ENCODE data around the gene MCM9. TPM values are rescaled to one million over a fixed set of nuclear protein-coding genes. Genes with fewer than 3 reads are reported as not detected.

MCM9 gene
- total RNA-seq, 4 donors from 2014 or later: 3.5 to 6.9 (median 5.0) TPM

DNA sequence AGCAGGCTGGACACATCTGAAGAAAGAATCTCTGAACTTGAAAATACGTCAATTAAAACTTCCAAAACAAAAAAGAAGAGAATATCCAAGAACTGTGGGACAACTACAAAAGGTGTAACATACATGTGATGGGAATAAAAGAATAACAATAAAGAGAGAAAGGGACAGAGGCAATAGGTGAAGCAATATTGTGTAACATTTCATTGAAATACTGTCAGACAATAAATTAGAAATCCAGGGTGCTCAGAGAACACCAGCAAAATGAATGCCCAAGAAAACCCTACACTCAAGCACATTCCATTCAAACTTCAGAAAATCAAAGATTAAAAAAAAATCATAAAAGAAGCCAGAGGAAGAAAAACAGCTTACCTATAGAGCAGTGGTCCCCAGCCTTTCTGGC lies 74.6 kb downstream of the MCM9 start:
- Histone ChIP-seq H3K36me3 (no peaks in the 10 kb centered on the region), H3K27ac (no peak overlapping the region), H3K4me3 (no peak overlapping the region), H3K4me1 (peaks cover 22 to 23% of the 10 kb centered on the region in 2 donors), H3K27me3 (no peaks in the 10 kb centered on the region), H3K9me3 (no peaks in the 10 kb centered on the region)
- ATAC-seq: no peak
- no peak for TF ChIP-seq POLR2A (IDR thresholded peaks at IDR 0.05)
- TF ChIP-seq, protein P1, sequence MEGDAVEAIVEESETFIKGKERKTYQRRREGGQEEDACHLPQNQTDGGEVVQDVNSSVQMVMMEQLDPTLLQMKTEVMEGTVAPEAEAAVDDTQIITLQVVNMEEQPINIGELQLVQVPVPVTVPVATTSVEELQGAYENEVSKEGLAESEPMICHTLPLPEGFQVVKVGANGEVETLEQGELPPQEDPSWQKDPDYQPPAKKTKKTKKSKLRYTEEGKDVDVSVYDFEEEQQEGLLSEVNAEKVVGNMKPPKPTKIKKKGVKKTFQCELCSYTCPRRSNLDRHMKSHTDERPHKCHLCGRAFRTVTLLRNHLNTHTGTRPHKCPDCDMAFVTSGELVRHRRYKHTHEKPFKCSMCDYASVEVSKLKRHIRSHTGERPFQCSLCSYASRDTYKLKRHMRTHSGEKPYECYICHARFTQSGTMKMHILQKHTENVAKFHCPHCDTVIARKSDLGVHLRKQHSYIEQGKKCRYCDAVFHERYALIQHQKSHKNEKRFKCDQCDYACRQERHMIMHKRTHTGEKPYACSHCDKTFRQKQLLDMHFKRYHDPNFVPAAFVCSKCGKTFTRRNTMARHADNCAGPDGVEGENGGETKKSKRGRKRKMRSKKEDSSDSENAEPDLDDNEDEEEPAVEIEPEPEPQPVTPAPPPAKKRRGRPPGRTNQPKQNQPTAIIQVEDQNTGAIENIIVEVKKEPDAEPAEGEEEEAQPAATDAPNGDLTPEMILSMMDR (IDR thresholded peaks at IDR 0.05 in 4 of 5, conservative IDR thresholded peaks at IDR 0.05 in 1 of 5): no peak
- intact Hi-C loops (cut with DNase I; ENCODE audit: low total_unique reads): loop anchor here (2.0 kb wide), 1 partner anchor 32 kb away; no protein-coding TSS in a partner anchor
- in situ Hi-C loops (cut with MboI; ENCODE audit: low sequenced_read_pairs in 4 of 4): no loop called here
- DNase-seq: no peak

DNA sequence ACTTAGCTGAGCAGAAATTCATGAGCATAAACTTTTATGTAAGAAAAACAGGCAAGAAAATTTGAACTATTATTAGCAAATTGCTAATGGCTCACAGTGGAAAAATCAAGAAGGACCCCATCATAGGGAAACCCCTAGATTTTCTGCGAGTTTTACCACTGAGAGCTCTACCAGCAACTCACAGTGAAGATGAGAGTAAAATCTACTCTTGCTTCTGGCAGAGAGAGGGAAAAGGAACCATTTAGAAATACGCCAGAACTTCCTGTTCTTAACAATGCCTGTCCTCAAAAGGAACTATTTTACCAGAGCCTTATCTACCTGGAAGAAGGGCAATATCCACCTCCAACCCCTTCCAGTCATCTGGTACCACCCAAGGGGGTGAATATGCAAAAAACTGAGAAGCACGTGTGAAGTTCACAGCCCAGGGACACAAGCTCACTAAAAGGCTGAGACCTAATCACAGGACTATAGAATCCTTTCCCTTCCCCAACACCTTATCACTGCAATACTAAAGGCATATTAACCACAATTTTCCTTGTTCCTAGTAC lies 75.4 kb downstream of the MCM9 start:
- H3K27me3 ChIP-seq: no peaks in the 10 kb centered on the region
- H3K27ac ChIP-seq: no peak overlapping the region
- in situ Hi-C loops (cut with MboI; ENCODE audit: low sequenced_read_pairs in 4 of 4) (no loop called here), intact Hi-C loops (cut with DNase I; ENCODE audit: low total_unique reads) (loop anchor here (2.0 kb wide), 1 partner anchor 33 kb away; no protein-coding TSS in a partner anchor)
- H3K4me1 ChIP-seq: peaks cover 15 to 18% of the 10 kb centered on the region in 2 donors
- no peak for ATAC-seq
- TF ChIP-seq, protein P1 (IDR thresholded peaks at IDR 0.05 in 4 of 5, conservative IDR thresholded peaks at IDR 0.05 in 1 of 5): no peak
- TF ChIP-seq POLR2A (IDR thresholded peaks at IDR 0.05): no peak
- no peaks in the 10 kb centered on the region for H3K9me3 ChIP-seq
- no peaks in the 10 kb centered on the region for H3K36me3 ChIP-seq
- no peak overlapping the region for H3K4me3 ChIP-seq
- no peak for DNase-seq

DNA sequence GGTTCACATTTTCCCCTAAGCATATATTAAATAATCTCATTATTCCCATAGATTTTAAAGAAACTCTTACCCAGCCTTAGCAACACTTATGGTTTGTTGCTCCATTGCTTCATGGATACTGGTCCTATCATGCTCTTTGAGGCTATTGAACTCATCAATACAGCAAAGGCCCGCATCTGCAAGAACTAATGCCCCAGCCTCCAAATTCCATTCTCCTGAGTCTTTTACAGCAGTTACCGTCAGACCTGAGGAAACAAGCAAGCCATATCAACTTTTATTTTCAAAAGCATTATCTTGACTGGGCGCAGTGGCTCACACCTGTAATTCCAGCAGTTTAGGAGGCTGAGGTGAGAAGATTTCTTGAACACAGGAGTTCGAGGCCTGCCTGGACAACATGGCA lies 78.7 kb downstream of the MCM9 start:
- Histone ChIP-seq H3K27ac (no peak overlapping the region), H3K9me3 (no peaks in the 10 kb centered on the region), H3K27me3 (no peaks in the 10 kb centered on the region), H3K36me3 (no peaks in the 10 kb centered on the region), H3K4me3 (no peak overlapping the region), H3K4me1 (no peaks in the 10 kb centered on the region)
- DNase-seq (no peak), ATAC-seq (no peak)
- no peak for TF ChIP-seq POLR2A (IDR thresholded peaks at IDR 0.05)
- TF ChIP-seq, protein P1 (IDR thresholded peaks at IDR 0.05 in 4 of 5, conservative IDR thresholded peaks at IDR 0.05 in 1 of 5): no peak
- intact Hi-C loops (cut with DNase I; ENCODE audit: low total_unique reads): no loop called here
- in situ Hi-C loops (cut with MboI; ENCODE audit: low sequenced_read_pairs in 4 of 4): no loop called here

DNA sequence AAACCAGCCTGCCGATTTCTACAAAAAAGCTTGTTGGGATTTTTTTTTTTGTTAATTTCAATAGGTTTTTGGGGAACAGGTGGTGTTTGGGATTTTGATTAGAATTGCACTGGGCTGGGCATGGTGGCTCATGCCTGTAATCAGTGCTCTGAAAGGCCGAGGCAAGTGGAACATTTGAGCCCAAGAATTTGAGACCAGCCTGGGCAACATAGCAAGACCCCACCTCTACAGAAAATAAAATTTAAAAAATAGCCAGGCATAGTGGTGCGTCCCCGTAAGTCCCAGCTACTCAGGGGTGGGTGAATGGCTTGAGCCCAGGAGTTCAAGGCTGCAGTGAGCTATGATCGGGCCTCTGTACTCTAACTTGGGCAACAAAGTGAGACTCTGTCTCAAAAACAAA lies 81.6 kb downstream of the MCM9 start:
- Histone ChIP-seq H3K27ac (no peak overlapping the region), H3K27me3 (no peaks in the 10 kb centered on the region), H3K9me3 (no peaks in the 10 kb centered on the region), H3K4me3 (no peak overlapping the region), H3K36me3 (no peaks in the 10 kb centered on the region), H3K4me1 (no peaks in the 10 kb centered on the region)
- ATAC-seq (no peak), DNase-seq (no peak)
- intact Hi-C loops (cut with DNase I; ENCODE audit: low total_unique reads): no loop called here
- in situ Hi-C loops (cut with MboI; ENCODE audit: low sequenced_read_pairs in 4 of 4): no loop called here
- TF ChIP-seq, protein P1 (IDR thresholded peaks at IDR 0.05 in 4 of 5, conservative IDR thresholded peaks at IDR 0.05 in 1 of 5): no peak
- TF ChIP-seq POLR2A (IDR thresholded peaks at IDR 0.05): no peak

DNA sequence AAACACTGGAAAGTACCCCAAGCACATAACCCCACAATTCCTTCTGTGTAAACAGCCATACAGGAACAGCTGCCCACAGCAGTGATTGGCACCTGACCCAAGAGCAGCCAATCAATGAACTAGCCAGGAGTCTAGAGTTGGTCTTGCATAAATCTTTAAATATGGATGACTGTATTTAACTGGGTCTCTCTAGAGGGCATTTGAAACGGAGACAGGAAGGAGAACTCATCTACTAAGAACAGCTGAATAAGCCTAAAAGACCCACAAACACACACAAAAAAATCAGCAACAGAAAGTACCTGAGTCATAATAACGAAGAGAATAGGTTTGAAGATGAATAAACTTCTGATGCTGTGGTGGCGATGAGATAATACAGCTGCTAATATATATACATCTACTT lies 90.0 kb downstream of the MCM9 start:
- ATAC-seq: no peak
- H3K27ac ChIP-seq: no peak overlapping the region
- H3K4me1 ChIP-seq: no peaks in the 10 kb centered on the region
- DNase-seq: no peak
- intact Hi-C loops (cut with DNase I; ENCODE audit: low total_unique reads): no loop called here
- H3K9me3 ChIP-seq: no peaks in the 10 kb centered on the region
- no peaks in the 10 kb centered on the region for H3K27me3 ChIP-seq
- H3K4me3 ChIP-seq: no peak overlapping the region
- in situ Hi-C loops (cut with MboI; ENCODE audit: low sequenced_read_pairs in 4 of 4): no loop called here
- no peak for TF ChIP-seq POLR2A (IDR thresholded peaks at IDR 0.05)
- TF ChIP-seq, protein P1 (IDR thresholded peaks at IDR 0.05 in 4 of 5, conservative IDR thresholded peaks at IDR 0.05 in 1 of 5): no peak
- H3K36me3 ChIP-seq: no peaks in the 10 kb centered on the region
